ENCODE results near the gene SNRNP70. TPM values are rescaled to one million over a fixed set of nuclear protein-coding genes. Genes with fewer than 3 reads are reported as not detected.
A peak's percentile ranks its signal among the peaks of the same experiment; 100 is the strongest.

Gene SNRNP70
- total RNA-seq, 4 donors from 2014 or later = 55.6 to 305 (median 107) TPM

DNA sequence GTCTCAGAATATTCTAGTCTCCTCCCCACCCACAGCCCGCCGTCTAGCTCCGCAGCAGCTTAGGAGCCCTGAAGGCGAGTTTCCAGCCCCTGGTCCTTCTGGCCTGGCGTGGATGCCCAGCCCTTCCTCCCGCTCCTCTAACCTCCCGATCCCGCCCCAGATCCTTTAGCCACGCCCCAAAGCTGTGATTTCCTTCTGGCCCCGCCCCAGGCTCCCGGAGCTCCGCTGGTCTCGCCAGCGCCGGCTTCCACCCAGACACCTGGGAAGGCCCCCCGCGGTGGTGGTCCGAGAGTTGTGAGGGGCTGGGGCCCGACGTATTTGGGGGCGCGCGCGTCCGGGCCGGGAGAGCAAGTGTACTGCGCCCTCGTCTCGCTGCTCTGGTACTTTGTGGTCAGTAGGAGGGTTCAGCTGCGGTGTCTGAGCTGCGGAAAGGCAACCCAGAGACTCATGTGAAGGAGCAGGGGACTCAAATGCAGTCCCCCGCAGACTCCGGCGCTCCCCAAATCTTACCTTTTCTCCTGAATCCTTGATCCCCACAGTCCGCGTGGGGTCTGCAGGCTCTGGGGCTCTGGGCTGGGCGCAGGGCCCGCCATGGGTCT lies 27.5 kb upstream of the SNRNP70 start, which contains the start of gene CGB7:
TSS of gene CGB7 (minus strand) at position 114 of the 599 bp plus-strand sequence. CDS start 2,374 bp downstream, outside the sequence.
- intact Hi-C loops (cut with DNase I; ENCODE audit: low total_unique reads) = no loop called here
- in situ Hi-C loops (cut with MboI; ENCODE audit: low sequenced_read_pairs in 4 of 4) = no loop called here
- no peaks in the 10 kb centered on the region for H3K27me3 ChIP-seq
- H3K36me3 ChIP-seq = no peaks in the 10 kb centered on the region
- TF ChIP-seq POLR2A (IDR thresholded peaks at IDR 0.05) = peak; percentile 20 to 37
- TF ChIP-seq, protein P1, sequence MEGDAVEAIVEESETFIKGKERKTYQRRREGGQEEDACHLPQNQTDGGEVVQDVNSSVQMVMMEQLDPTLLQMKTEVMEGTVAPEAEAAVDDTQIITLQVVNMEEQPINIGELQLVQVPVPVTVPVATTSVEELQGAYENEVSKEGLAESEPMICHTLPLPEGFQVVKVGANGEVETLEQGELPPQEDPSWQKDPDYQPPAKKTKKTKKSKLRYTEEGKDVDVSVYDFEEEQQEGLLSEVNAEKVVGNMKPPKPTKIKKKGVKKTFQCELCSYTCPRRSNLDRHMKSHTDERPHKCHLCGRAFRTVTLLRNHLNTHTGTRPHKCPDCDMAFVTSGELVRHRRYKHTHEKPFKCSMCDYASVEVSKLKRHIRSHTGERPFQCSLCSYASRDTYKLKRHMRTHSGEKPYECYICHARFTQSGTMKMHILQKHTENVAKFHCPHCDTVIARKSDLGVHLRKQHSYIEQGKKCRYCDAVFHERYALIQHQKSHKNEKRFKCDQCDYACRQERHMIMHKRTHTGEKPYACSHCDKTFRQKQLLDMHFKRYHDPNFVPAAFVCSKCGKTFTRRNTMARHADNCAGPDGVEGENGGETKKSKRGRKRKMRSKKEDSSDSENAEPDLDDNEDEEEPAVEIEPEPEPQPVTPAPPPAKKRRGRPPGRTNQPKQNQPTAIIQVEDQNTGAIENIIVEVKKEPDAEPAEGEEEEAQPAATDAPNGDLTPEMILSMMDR (IDR thresholded peaks at IDR 0.05 in 4 of 5, conservative IDR thresholded peaks at IDR 0.05 in 1 of 5) = no peak
- no peaks in the 10 kb centered on the region for H3K9me3 ChIP-seq
- ATAC-seq = peak; percentile 73 to 77
- peak; percentile 47 to 70 for DNase-seq
- peaks cover 6 to 23% of the 10 kb centered on the region in 2 donors for H3K4me1 ChIP-seq
- H3K27ac ChIP-seq = peak within 1 kb of the TSS; percentile 64 to 74 (median 70)
- H3K4me3 ChIP-seq = peak within 1 kb of the TSS; percentile 49 to 77 (median 68)

DNA sequence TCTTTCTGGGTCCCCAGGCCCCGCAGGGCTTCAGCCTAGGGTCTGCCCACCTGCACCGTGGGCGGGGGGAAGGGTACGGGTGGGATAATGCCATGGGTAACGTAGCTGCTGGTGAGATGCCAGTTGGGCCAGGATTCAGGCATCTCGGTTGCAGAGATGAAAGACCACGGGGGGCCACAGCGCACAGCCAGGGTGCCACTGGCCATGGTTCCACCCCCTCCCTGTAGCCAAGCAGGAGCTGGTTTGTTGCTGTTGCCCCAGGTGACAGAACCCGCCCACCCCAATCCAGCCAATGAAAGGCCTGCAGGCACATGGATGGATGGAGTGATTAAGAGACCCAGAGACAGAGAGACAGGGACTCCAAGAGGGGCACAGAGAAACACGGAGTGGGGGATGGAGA lies 26.7 kb upstream of the SNRNP70 start:
- Histone ChIP-seq H3K4me1 (peaks cover 6 to 23% of the 10 kb centered on the region in 2 donors), H3K4me3 (no peak overlapping the region), H3K36me3 (no peaks in the 10 kb centered on the region), H3K9me3 (no peaks in the 10 kb centered on the region), H3K27me3 (no peaks in the 10 kb centered on the region), H3K27ac (no peak overlapping the region)
- ATAC-seq (peak in 1 of 2 donors; percentile 12), DNase-seq (peak in 1 of 2 donors; percentile 55)
- TF ChIP-seq POLR2A (IDR thresholded peaks at IDR 0.05) = no peak
- in situ Hi-C loops (cut with MboI; ENCODE audit: low sequenced_read_pairs in 4 of 4) (no loop called here), intact Hi-C loops (cut with DNase I; ENCODE audit: low total_unique reads) (no loop called here)

DNA sequence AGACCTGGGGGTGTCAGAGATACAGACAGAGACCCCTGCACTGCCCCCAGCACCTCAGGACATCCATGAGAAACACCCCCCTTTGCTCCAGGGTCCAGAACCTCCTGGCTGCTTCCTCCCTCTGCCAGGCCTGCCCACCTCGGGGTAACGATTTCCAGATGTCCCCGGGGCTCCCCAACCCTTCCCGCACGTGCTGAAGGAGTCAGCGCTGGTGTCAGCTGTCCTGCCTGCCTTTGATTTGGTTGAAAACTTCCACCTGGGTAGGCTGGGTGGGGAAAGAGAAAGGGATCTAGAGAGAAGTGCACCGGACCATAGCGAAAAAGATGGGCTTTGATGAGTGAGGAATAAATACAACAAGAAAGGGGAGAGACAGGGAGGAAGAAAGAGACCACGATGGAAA lies 26.2 kb upstream of the SNRNP70 start:
- ATAC-seq (no peak), DNase-seq (no peak)
- Histone ChIP-seq H3K36me3 (no peaks in the 10 kb centered on the region), H3K27me3 (no peaks in the 10 kb centered on the region), H3K9me3 (no peaks in the 10 kb centered on the region), H3K27ac (no peak overlapping the region), H3K4me1 (peaks cover 6 to 23% of the 10 kb centered on the region in 2 donors), H3K4me3 (no peak overlapping the region)
- in situ Hi-C loops (cut with MboI; ENCODE audit: low sequenced_read_pairs in 4 of 4) (no loop called here), intact Hi-C loops (cut with DNase I; ENCODE audit: low total_unique reads) (no loop called here)
- no peak for TF ChIP-seq POLR2A (IDR thresholded peaks at IDR 0.05)
- TF ChIP-seq, protein P1 (IDR thresholded peaks at IDR 0.05 in 4 of 5, conservative IDR thresholded peaks at IDR 0.05 in 1 of 5) = no peak

DNA sequence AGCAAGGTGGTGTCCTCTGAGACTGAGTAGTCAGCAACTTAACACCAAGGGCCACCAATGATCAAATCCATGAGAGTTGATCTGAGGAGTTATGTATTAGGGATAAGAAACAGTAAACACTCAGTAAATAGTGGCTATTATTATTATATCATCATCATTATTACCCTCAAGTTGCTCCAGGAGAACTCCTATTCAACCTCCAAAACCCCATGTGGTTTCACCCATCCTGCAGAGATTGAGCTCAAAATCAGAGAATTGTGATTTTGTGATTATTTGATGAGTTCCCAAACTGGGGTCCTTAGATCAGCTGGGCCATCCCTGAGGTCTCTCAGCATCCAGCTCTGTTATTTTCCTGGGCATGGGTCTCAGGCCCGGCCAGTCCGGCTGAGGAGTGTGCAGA lies 24.3 kb upstream of the SNRNP70 start:
- H3K4me1 ChIP-seq = peaks cover 13 to 35% of the 10 kb centered on the region in 2 donors
- intact Hi-C loops (cut with DNase I; ENCODE audit: low total_unique reads) (no loop called here), in situ Hi-C loops (cut with MboI; ENCODE audit: low sequenced_read_pairs in 4 of 4) (no loop called here)
- H3K27me3 ChIP-seq = peaks cover 0 to under 1% (median 0%) of the 10 kb centered on the region in 3 donors
- TF ChIP-seq POLR2A (IDR thresholded peaks at IDR 0.05) = no peak
- TF ChIP-seq, protein P1 (IDR thresholded peaks at IDR 0.05 in 4 of 5, conservative IDR thresholded peaks at IDR 0.05 in 1 of 5) = no peak
- H3K4me3 ChIP-seq = no peak overlapping the region
- no peak for ATAC-seq
- H3K36me3 ChIP-seq = no peaks in the 10 kb centered on the region
- H3K9me3 ChIP-seq = no peaks in the 10 kb centered on the region
- H3K27ac ChIP-seq = no peak overlapping the region
- DNase-seq = no peak

DNA sequence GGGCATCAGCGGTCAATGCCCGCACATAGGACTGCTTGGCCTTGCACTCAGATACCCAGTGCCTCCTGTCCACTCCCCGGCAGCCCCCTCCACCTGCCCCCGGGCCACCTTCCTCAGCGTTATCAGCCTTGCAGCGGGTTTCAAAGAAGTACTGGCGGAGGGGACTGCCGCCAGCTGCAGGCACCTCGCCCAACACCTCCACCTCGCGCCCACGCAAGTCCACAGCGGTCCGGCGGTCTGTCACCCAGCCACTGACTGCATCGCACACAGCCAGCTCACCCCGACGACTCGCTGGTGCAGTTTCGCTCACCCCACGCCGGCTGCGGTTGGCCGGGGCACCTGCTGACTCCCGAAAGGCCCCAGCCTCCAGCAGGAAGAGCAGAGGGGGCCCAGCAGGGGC lies 23.8 kb upstream of the SNRNP70 start:
- in situ Hi-C loops (cut with MboI; ENCODE audit: low sequenced_read_pairs in 4 of 4) = no loop called here
- TF ChIP-seq POLR2A (IDR thresholded peaks at IDR 0.05) = no peak
- TF ChIP-seq, protein P1 (IDR thresholded peaks at IDR 0.05 in 4 of 5, conservative IDR thresholded peaks at IDR 0.05 in 1 of 5) = no peak
- H3K27me3 ChIP-seq = peaks cover 0 to 2% (median 0%) of the 10 kb centered on the region in 3 donors

More for the DNA sequence above, 23.8 kb upstream of the SNRNP70 start:
- intact Hi-C loops (cut with DNase I; ENCODE audit: low total_unique reads) = no loop called here
- H3K36me3 ChIP-seq = no peaks in the 10 kb centered on the region
- peaks cover 17 to 37% of the 10 kb centered on the region in 2 donors for H3K4me1 ChIP-seq
- no peaks in the 10 kb centered on the region for H3K9me3 ChIP-seq
- DNase-seq (no peak), ATAC-seq (no peak)
- no peak overlapping the region for H3K4me3 ChIP-seq
- no peak overlapping the region for H3K27ac ChIP-seq

Measured in gastrocnemius medialis (tissue), 4 donors.